Type B pancreatic cell (in vitro differentiated cells): ENCODE measurements around the gene KIFAP3. TPM values are rescaled to one million over a fixed set of nuclear protein-coding genes. Genes with fewer than 3 reads are reported as not detected.

Experiments
- DNase-seq: peaks from one replicate; pipeline ENCODE4 v3.0.0; 2021; ENCODE audit warnings: mixed read lengths; ENCODE audit not compliant: unreplicated experiment; ENCODE audit errors: extremely low spot score
- H3K27ac Mint-ChIP-seq: 2 replicates; pipeline ENCODE4 v1.8.0; 2021; ENCODE audit warnings: mild to moderate bottlenecking, mixed read lengths
- H3K27me3 Mint-ChIP-seq: 2 replicates; pipeline ENCODE4 v1.8.0; 2021; ENCODE audit warnings: mixed read lengths
- H3K36me3 Mint-ChIP-seq: 2 replicates; pipeline ENCODE4 v1.8.0; 2021; ENCODE audit warnings: mixed read lengths
- H3K4me1 Mint-ChIP-seq: one replicate; pipeline ENCODE4 v1.8.0; 2021; ENCODE audit warnings: mixed read lengths; ENCODE audit not compliant: unreplicated experiment
- H3K4me3 Mint-ChIP-seq: 2 replicates; pipeline ENCODE4 v1.8.0; 2021; ENCODE audit warnings: mild to moderate bottlenecking, mixed read lengths
- H3K9me3 Mint-ChIP-seq: 2 replicates; pipeline ENCODE4 v1.8.0; 2021; ENCODE audit warnings: mixed read lengths
- CTCF ChIP-seq: fragments of 200-600 bp; sonication (generic); conservative IDR thresholded peaks from 2 replicates; pipeline ENCODE4 v1.5.0; 2021; ENCODE audit warnings: antibody characterized with exemption, mild to moderate bottlenecking
- total RNA-seq: library from RNA; stranded (reverse); gene quantifications from 2 replicates; pipeline ENCODE4 v1.2.1, GENCODE V29; 2021; ENCODE audit warnings: low replicate concordance

KIFAP3 gene
- total RNA-seq, 1 donor from 2014 or later, result 39.7 TPM

GRCh38 chr1:169893645-169894423, 180.7 kb downstream of the KIFAP3 start, which contains the start of gene SCYL3:
TSS of gene SCYL3 (minus strand) at chr1:169893896. CDS start at chr1:169888840, 5,056 bp downstream.
- no peak for TF ChIP-seq CTCF
- peak; percentile 85 for DNase-seq
- H3K36me3 Mint-ChIP-seq, result peaks cover 4% of the 10 kb centered on the region
- peaks cover 22% of the 10 kb centered on the region for H3K27me3 Mint-ChIP-seq
- peak within 1 kb of the TSS; percentile 98 for H3K27ac Mint-ChIP-seq
- peaks cover 29% of the 10 kb centered on the region for H3K4me1 Mint-ChIP-seq
- peaks cover 4% of the 10 kb centered on the region for H3K9me3 Mint-ChIP-seq
- H3K4me3 Mint-ChIP-seq, result peak within 1 kb of the TSS; percentile 92

- Mint-ChIP-seq H3K9me3 (peaks cover 4% of the 10 kb centered on the region), H3K27ac (peak overlapping the region; percentile 96), H3K4me1 (peaks cover 29% of the 10 kb centered on the region), H3K27me3 (peaks cover 18% of the 10 kb centered on the region), H3K4me3 (peak overlapping the region; percentile 92), H3K36me3 (peaks cover 7% of the 10 kb centered on the region)
- TF ChIP-seq CTCF, result no peak
- DNase-seq, result no peak
These were observed 181.4 kb downstream of the KIFAP3 start for GRCh38 chr1:169892927-169893644.

GRCh38 chr1:169892176-169892926, 182.1 kb downstream of the KIFAP3 start:
- Mint-ChIP-seq H3K4me1 (peaks cover 29% of the 10 kb centered on the region), H3K4me3 (peak overlapping the region; percentile 92), H3K27me3 (peaks cover 13% of the 10 kb centered on the region), H3K36me3 (peaks cover 7% of the 10 kb centered on the region), H3K27ac (peak overlapping the region; percentile 96), H3K9me3 (peaks cover 4% of the 10 kb centered on the region)
- no peak for DNase-seq
- no peak for TF ChIP-seq CTCF

GRCh38 chr1:169891539-169891885, 183.0 kb downstream of the KIFAP3 start:
- Mint-ChIP-seq H3K27ac (peak overlapping the region; percentile 96), H3K4me3 (peak overlapping the region; percentile 85), H3K36me3 (peaks cover 9% of the 10 kb centered on the region), H3K9me3 (peaks cover 4% of the 10 kb centered on the region), H3K4me1 (peaks cover 29% of the 10 kb centered on the region), H3K27me3 (peaks cover 6% of the 10 kb centered on the region)
- DNase-seq, result no peak
- no peak for TF ChIP-seq CTCF

- Mint-ChIP-seq H3K4me1 (peaks cover 29% of the 10 kb centered on the region), H3K36me3 (peaks cover 14% of the 10 kb centered on the region), H3K27me3 (peaks cover 3% of the 10 kb centered on the region), H3K4me3 (peak overlapping the region; percentile 85), H3K9me3 (peaks cover 4% of the 10 kb centered on the region), H3K27ac (peak overlapping the region; percentile 96)
- DNase-seq, result no peak
- no peak for TF ChIP-seq CTCF
These were observed 183.5 kb downstream of the KIFAP3 start for GRCh38 chr1:169890761-169891538.
